ENCODE data around the gene HBQ1. TPM values are rescaled to one million over a fixed set of nuclear protein-coding genes. Genes with fewer than 3 reads are reported as not detected.

Gene HBQ1
- total and polyA plus RNA-seq, 2 of the 4 experiments (the other 2 are of a cell fraction), result 0.92 TPM; not detected in 1

DNA sequence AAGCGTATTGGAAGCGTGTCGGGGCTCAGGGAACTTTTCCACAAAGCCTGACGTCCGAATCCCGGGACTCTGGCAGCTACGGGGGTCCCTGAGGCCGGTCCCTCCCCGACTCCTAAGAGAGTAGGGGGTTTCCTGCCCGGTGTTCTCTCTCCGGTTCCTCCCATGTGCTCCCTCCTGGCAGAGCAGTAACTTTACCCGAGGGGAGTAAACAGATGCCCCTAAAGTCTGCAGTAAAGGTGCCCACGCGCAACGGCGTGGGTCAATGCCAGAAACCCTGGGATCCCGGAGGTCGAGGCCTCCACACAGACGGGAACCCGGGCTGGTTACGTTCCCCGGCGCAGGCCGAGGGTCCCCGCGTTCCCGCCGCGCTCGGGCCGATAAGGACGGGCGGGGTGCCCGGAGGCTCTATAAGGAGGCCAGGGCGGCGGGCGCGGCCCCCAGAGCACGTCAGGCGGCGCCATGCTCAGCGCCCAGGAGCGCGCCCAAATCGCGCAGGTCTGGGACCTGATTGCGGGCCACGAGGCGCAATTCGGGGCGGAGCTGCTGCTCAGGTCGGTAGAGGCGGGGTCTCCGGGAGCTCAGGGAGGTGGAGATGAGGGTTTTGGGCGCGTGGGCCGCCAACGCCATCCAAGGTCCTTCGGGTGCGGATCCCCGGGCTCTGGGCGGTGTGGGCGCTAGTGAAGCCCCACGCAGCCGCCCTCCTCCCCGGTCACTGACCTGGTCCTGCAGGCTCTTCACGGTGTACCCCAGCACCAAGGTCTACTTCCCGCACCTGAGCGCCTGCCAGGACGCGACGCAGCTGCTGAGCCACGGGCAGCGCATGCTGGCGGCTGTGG lies 14.5 kb upstream of the HBQ1 start, which contains the start of gene HBM (continued):
- TF ChIP-seq, protein P1, sequence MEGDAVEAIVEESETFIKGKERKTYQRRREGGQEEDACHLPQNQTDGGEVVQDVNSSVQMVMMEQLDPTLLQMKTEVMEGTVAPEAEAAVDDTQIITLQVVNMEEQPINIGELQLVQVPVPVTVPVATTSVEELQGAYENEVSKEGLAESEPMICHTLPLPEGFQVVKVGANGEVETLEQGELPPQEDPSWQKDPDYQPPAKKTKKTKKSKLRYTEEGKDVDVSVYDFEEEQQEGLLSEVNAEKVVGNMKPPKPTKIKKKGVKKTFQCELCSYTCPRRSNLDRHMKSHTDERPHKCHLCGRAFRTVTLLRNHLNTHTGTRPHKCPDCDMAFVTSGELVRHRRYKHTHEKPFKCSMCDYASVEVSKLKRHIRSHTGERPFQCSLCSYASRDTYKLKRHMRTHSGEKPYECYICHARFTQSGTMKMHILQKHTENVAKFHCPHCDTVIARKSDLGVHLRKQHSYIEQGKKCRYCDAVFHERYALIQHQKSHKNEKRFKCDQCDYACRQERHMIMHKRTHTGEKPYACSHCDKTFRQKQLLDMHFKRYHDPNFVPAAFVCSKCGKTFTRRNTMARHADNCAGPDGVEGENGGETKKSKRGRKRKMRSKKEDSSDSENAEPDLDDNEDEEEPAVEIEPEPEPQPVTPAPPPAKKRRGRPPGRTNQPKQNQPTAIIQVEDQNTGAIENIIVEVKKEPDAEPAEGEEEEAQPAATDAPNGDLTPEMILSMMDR (conservative IDR thresholded peaks at IDR 0.05; ENCODE audit: low read depth, low read length), result no peak

All from IMR-90 (cell line).